Stimulated activated naive CD4-positive, alpha-beta T cell (primary cell): Measurements from ENCODE around the gene FGD1.

ENCODE experiments used
- DNase-seq, 6 experiments: peaks; one replicate each; lab custom pipeline; 2025; lab: John Stamatoyannopoulos, UW

Gene FGD1

DNA sequence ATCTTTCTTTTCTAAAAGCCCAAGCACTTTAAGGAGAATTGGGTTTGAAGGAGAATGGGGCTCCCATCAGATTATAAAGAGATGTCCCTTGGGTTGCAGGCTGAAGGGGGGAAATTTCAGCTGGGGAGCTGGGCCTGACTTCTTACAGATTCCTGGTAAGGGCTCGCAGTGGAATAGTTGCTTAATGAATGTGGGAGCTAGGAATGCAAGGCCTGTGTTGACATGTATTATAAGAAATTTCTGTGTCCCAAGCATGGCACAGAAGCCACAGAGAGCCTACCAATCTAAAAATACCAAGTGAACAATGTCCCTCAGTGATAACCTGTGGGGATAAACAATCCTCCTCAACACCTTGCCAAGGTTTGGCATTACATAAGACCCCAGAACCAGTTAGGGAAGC lies 98.9 kb downstream of the FGD1 start:
- no peak for DNase-seq
